ENCODE measurements around the gene AKR7A2.
"Not testable (repeated sequence)": the region's sequence is repeated elsewhere in the genome, so short reads cannot be mapped to it uniquely, and the experiment has no call there.

AKR7A2 gene

DNA sequence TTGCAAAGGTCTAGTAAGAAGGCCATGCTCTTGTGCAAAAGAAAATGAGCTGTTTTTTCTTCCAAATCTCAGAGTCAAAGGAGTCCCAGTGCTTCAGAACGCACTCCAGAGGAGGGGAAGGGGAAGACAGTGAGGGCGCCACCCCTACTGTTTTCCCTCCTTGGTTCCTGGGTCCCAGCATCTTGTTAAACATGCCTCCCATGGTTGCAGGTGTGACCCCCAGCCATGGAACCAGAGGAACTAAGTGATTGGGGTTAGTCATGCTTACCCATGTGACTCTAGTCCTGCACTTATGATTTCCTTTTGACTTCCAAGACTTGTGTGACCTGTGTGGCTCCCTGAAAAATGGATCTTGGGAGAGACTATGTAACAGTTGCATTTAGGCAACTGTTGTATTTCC lies 17.3 kb downstream of the AKR7A2 start:
- Histone ChIP-seq H3K27me3 (ENCODE audit: low read length) (no peaks in the 10 kb centered on the region), H3K4me2 (ENCODE audit: low read depth, low read length, poor library complexity, severe bottlenecking) (no peak overlapping the region), H3K9me2 (replicated peaks; ENCODE audit: insufficient read depth, low read length) (no peaks in the 10 kb centered on the region), H3K9me3 (ENCODE audit: insufficient read depth, low read length) (peaks cover 16% of the 10 kb centered on the region), H3K79me2 (ENCODE audit: insufficient read depth, low read length) (no peaks in the 10 kb centered on the region), H3K36me3 (ENCODE audit: low read length) (no peaks in the 10 kb centered on the region; the same call in 1 of the 2 replicates), H2AFZ (ENCODE audit: low read depth, low read length, severe bottlenecking) (no peak overlapping the region), H3K4me3 (ENCODE audit: insufficient read depth, low read length, poor library complexity, severe bottlenecking) (no peak overlapping the region), H3K27ac (ENCODE audit: low read depth, low read length) (no peak overlapping the region), H3F3A (ENCODE audit: insufficient read depth) (no peaks in the 10 kb centered on the region), H4K20me1 (ENCODE audit: low read depth, low read length) (no peaks in the 10 kb centered on the region), H3K9ac (ENCODE audit: low read length) (no peak overlapping the region)
- TF ChIP-seq, protein P1, sequence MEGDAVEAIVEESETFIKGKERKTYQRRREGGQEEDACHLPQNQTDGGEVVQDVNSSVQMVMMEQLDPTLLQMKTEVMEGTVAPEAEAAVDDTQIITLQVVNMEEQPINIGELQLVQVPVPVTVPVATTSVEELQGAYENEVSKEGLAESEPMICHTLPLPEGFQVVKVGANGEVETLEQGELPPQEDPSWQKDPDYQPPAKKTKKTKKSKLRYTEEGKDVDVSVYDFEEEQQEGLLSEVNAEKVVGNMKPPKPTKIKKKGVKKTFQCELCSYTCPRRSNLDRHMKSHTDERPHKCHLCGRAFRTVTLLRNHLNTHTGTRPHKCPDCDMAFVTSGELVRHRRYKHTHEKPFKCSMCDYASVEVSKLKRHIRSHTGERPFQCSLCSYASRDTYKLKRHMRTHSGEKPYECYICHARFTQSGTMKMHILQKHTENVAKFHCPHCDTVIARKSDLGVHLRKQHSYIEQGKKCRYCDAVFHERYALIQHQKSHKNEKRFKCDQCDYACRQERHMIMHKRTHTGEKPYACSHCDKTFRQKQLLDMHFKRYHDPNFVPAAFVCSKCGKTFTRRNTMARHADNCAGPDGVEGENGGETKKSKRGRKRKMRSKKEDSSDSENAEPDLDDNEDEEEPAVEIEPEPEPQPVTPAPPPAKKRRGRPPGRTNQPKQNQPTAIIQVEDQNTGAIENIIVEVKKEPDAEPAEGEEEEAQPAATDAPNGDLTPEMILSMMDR (IDR thresholded peaks at IDR 0.05; ENCODE audit: insufficient read depth, low read length, poor library complexity, severe bottlenecking), result no peak
- TF ChIP-seq EZH2phosphoT487 (conservative IDR thresholded peaks at IDR 0.05; ENCODE audit: low read length), result no peak

DNA sequence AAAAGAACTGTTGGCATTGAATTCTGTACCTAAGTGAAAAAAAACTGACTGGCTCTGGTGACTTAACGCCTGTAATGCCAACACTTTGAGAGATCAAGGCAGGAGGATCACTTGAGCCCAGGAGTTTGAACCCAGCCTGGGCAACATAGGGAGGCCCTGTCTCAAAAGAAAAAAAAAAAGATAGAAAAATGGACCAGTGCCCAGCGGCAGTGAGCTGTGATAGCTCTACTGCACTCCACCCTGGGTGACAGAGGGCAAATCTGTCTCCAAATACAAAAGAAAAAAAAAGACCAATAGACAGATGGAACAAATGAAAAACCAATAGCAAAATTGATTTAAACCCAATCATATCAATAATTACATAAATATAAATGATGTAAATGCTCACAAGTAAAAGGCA lies 22.7 kb downstream of the AKR7A2 start:
- no peak overlapping the region for H3K4me2 ChIP-seq (ENCODE audit: low read depth, low read length, poor library complexity, severe bottlenecking)
- H3K27ac ChIP-seq (ENCODE audit: low read depth, low read length), result no peak overlapping the region
- no peaks in the 10 kb centered on the region for H4K20me1 ChIP-seq (ENCODE audit: low read depth, low read length)
- no peaks in the 10 kb centered on the region for H3K9me2 ChIP-seq (replicated peaks; ENCODE audit: insufficient read depth, low read length)
- H3F3A ChIP-seq (ENCODE audit: insufficient read depth), result no peaks in the 10 kb centered on the region
- no peak overlapping the region for H3K4me3 ChIP-seq (ENCODE audit: insufficient read depth, low read length, poor library complexity, severe bottlenecking)
- TF ChIP-seq EZH2phosphoT487 (conservative IDR thresholded peaks at IDR 0.05; ENCODE audit: low read length), result no peak
- TF ChIP-seq, protein P1 (IDR thresholded peaks at IDR 0.05; ENCODE audit: insufficient read depth, low read length, poor library complexity, severe bottlenecking), result no peak
- H3K79me2 ChIP-seq (ENCODE audit: insufficient read depth, low read length), result no peaks in the 10 kb centered on the region
- no peak overlapping the region for H3K9ac ChIP-seq (ENCODE audit: low read length)
- no peaks in the 10 kb centered on the region for H3K36me3 ChIP-seq (ENCODE audit: low read length)
- no peak overlapping the region for H2AFZ ChIP-seq (ENCODE audit: low read depth, low read length, severe bottlenecking)
- H3K27me3 ChIP-seq (ENCODE audit: low read length), result no peaks in the 10 kb centered on the region
- peaks cover under 1% of the 10 kb centered on the region; the same call in 1 of the 2 replicates for H3K9me3 ChIP-seq (ENCODE audit: insufficient read depth, low read length)

DNA sequence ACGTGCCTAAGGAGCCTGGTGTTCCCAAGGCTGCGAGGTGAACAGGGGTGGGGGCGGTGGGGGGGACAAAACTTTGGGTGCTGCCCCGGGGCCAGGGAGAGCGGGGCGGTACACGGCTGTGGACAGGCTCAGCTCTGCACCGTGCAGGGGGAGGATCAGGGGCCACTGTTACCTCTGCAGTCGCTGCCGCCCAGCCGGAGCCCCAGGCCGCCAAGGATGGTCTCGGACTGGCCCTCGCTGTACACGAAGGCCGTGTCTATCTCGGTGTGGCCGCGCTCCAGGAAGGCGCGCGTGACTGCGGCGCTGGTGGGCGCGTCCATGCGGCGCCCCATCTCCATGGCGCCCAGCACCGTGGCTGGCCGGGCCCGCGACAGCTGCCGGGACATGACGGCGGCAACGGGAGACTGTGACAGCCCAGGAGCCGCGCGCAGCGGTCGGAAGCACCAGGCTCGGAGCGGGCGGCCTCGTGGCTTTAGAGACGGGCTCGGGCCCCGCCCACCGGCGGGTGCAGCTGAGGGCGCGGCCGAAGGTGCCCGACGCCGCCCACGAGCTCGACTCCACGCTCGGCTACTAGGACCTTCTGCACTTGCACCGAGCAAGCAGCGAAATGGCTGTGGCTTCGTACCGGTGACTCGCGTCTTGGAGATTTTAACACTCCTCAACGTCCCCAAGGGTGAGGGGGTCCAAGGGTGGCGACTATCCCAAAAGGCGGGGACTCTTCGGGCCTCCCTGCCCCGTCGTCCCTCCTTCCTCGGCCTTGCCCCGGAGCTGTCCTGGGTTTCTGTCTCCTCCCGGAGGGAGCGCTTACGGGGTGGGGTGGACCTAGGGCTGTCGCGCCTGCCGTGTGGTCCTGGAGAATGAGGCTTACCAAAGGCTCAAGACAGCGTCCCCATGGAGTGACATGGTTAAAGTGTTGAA lies 23.4 kb downstream of the AKR7A2 start, which contains the start of gene AKR7A3:
Gene AKR7A3 (minus strand): TSS at position 447 of the 918 bp plus-strand sequence. CDS start 61 bp downstream, at position 386.
- not testable (repeated sequence) for H4K20me1 ChIP-seq (ENCODE audit: low read depth, low read length); H3K4me2 ChIP-seq (ENCODE audit: low read depth, low read length, poor library complexity, severe bottlenecking); H3K27me3 ChIP-seq (ENCODE audit: low read length); H3F3A ChIP-seq (ENCODE audit: insufficient read depth); H2AFZ ChIP-seq (ENCODE audit: low read depth, low read length, severe bottlenecking); H3K9me3 ChIP-seq (ENCODE audit: insufficient read depth, low read length); H3K4me3 ChIP-seq (ENCODE audit: insufficient read depth, low read length, poor library complexity, severe bottlenecking); H3K79me2 ChIP-seq (ENCODE audit: insufficient read depth, low read length); H3K36me3 ChIP-seq (ENCODE audit: low read length); H3K9me2 ChIP-seq (replicated peaks; ENCODE audit: insufficient read depth, low read length); H3K27ac ChIP-seq (ENCODE audit: low read depth, low read length); H3K9ac ChIP-seq (ENCODE audit: low read length)
